ENCODE data around the gene GJC2.

GJC2 gene

GRCh38 chr1:228164561-228165371 lies 15.0 kb downstream of the GJC2 start:
- TF ChIP-seq CTCF (IDR thresholded peaks at IDR 0.05; ENCODE audit: low read depth, low read length), result no peak
- peak; percentile 45; the same call in 1 of the 2 replicates for TF ChIP-seq MYC (IDR thresholded peaks at IDR 0.05; ENCODE audit: low read depth, low read length)
- peak; percentile 68 for TF ChIP-seq MAX (IDR thresholded peaks at IDR 0.05; ENCODE audit: low read depth, low read length)
- DNase-seq (ENCODE audit: low read depth), result peak; percentile 75
- peak overlapping the region; percentile 66 for H3K4me3 ChIP-seq (ENCODE audit: low read depth, low read length)

GRCh38 chr1:228165372-228166169 lies 15.8 kb downstream of the GJC2 start, which contains the start of gene IBA57:
TSS of gene IBA57 (plus strand) at chr1:228165804. CDS start at chr1:228165817, 13 bp downstream.
- peak; percentile 98 for DNase-seq (ENCODE audit: low read depth)
- peak; percentile 75 for TF ChIP-seq MYC (IDR thresholded peaks at IDR 0.05; ENCODE audit: low read depth, low read length)
- peak; percentile 80 for TF ChIP-seq MAX (IDR thresholded peaks at IDR 0.05; ENCODE audit: low read depth, low read length)
- TF ChIP-seq POLR2A (IDR thresholded peaks at IDR 0.05; ENCODE audit: extremely low read depth, insufficient read length), result peak; percentile 80
- peak; percentile 61 for TF ChIP-seq CTCF (IDR thresholded peaks at IDR 0.05; ENCODE audit: low read depth, low read length)
- H3K4me3 ChIP-seq (ENCODE audit: low read depth, low read length), result peak within 1 kb of the TSS; percentile 67

DNA sequence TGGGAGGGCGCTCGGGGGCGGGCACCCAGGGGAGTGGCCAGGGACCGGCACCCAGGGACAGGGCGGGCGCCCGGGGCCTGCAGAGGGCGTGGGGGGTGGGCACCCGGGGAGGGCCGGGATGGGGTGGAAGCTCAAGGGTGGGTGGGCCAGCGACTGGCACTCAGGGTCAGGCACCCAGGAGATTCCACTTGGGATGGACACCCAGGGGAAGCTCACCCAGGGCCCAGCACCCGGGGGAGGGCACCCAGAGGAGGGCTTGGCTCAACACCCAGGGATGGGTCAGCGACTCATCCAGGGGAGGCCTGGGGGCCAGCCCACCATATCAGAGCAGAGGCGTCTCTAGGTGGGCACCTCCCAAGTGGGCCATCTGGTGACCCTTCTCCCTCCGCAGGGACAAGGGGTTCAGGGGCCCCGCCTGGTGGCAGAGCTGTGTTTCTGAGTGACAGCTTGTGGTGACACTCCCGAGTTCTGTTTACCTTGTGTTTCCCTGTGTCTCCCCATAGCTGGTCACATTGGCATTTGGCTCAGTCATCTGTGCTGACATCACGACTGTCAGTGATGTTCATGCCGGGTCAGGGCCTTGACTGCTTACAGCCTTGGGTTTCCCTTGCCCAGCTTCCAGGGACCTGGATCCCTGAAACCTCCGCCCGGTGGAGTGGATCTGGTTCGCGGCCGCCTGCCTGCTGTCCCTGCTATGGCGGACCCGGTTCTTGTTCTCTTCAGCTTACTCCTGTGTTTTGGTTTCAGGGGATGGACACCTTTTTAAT lies 16.6 kb downstream of the GJC2 start:
- TF ChIP-seq MYC (IDR thresholded peaks at IDR 0.05; ENCODE audit: low read depth, low read length), result no peak
- TF ChIP-seq CTCF (IDR thresholded peaks at IDR 0.05; ENCODE audit: low read depth, low read length), result no peak
- TF ChIP-seq POLR2A (IDR thresholded peaks at IDR 0.05; ENCODE audit: extremely low read depth, insufficient read length), result no peak
- peak; percentile 23; the same call in 1 of the 2 replicates for TF ChIP-seq MAX (IDR thresholded peaks at IDR 0.05; ENCODE audit: low read depth, low read length)
- peak overlapping the region; percentile 67 for H3K4me3 ChIP-seq (ENCODE audit: low read depth, low read length)
- DNase-seq (ENCODE audit: low read depth), result peak; percentile 54

GRCh38 chr1:228168563-228169270 lies 19.0 kb downstream of the GJC2 start:
- TF ChIP-seq POLR2A (IDR thresholded peaks at IDR 0.05; ENCODE audit: extremely low read depth, insufficient read length) (no peak), CTCF (IDR thresholded peaks at IDR 0.05; ENCODE audit: low read depth, low read length) (no peak), MAX (IDR thresholded peaks at IDR 0.05; ENCODE audit: low read depth, low read length) (no peak), MYC (IDR thresholded peaks at IDR 0.05; ENCODE audit: low read depth, low read length) (no peak)
- no peak for DNase-seq (ENCODE audit: low read depth)
- no peak overlapping the region for H3K4me3 ChIP-seq (ENCODE audit: low read depth, low read length)

GRCh38 chr1:228169345-228169744 lies 19.6 kb downstream of the GJC2 start:
- DNase-seq (ENCODE audit: low read depth), result no peak
- no peak overlapping the region for H3K4me3 ChIP-seq (ENCODE audit: low read depth, low read length)
- TF ChIP-seq CTCF (IDR thresholded peaks at IDR 0.05; ENCODE audit: low read depth, low read length), result no peak
- no peak for TF ChIP-seq MAX (IDR thresholded peaks at IDR 0.05; ENCODE audit: low read depth, low read length)
- no peak for TF ChIP-seq POLR2A (IDR thresholded peaks at IDR 0.05; ENCODE audit: extremely low read depth, insufficient read length)
- TF ChIP-seq MYC (IDR thresholded peaks at IDR 0.05; ENCODE audit: low read depth, low read length), result no peak

All from NB4 (cell line).